Caco-2 (cell line): Measurements from ENCODE around the gene PSPN. TPM values are rescaled to one million over a fixed set of nuclear protein-coding genes. Genes with fewer than 3 reads are reported as not detected.

Source experiments
- BruUV-seq: library from RNA; stranded (reverse); fragments of 400-500 nt; replicated peaks from 2 replicates; lab custom pipeline; 2021; lab: Mats Ljungman, UMichigan
- CTCF ChIA-PET: fragments of 300-600 bp; sonication (Branson Sonifier 250); formaldehyde crosslinking; loops from one replicate; lab custom pipeline; 2022; ENCODE audit warnings: antibody characterized with exemption; lab: Charles Lee
- POLR2A ChIA-PET: fragments of 300-600 bp; sonication (Branson Sonifier 250); formaldehyde crosslinking; loops from one replicate; lab custom pipeline; 2022; ENCODE audit warnings: antibody characterized with exemption; lab: Charles Lee
- DNase-seq, 2 experiments: peaks; one replicate each; pipeline versions ENCODE4 v3.0.0 to v3.0.0-alpha.2; 2020 to 2022
- H3K27me3 ChIP-seq: replicated peaks from 2 replicates; pipeline ENCODE4 v1.6.0; 2011; ENCODE audit warnings: low read length; ENCODE audit not compliant: control insufficient read depth, insufficient read depth
- H3K36me3 ChIP-seq: 2 replicates; pipeline ENCODE4 v1.5.1; 2011; ENCODE audit warnings: low read length; ENCODE audit not compliant: control insufficient read depth, insufficient read depth
- H3K4me1 ChIP-seq: fragments of 250-450 bp; sonication (Bioruptor Pico); 2 replicates; pipeline ENCODE4 v1.5.1; 2020; ENCODE audit warnings: mild to moderate bottlenecking
- H3K4me3 ChIP-seq: 2 replicates; pipeline ENCODE4 v1.5.1; 2011; ENCODE audit warnings: low read depth, mild to moderate bottlenecking, control low read depth, low read length
- H3K9me3 ChIP-seq: fragments of 250-450 bp; sonication (Bioruptor Pico); 2 replicates; pipeline ENCODE4 v1.5.1; 2020; ENCODE audit warnings: mild to moderate bottlenecking, moderate library complexity
- H3K27ac Mint-ChIP-seq: one replicate; pipeline ENCODE4 v1.8.0; 2022; ENCODE audit warnings: mixed read lengths; ENCODE audit not compliant: unreplicated experiment
- H3K27me3 Mint-ChIP-seq: one replicate; pipeline ENCODE4 v1.8.0; 2022; ENCODE audit warnings: mixed read lengths; ENCODE audit not compliant: insufficient read depth, unreplicated experiment
- H3K36me3 Mint-ChIP-seq: one replicate; pipeline ENCODE4 v1.8.0; 2022; ENCODE audit warnings: mild to moderate bottlenecking, mixed read lengths; ENCODE audit not compliant: insufficient read depth, unreplicated experiment
- H3K4me1 Mint-ChIP-seq: one replicate; pipeline ENCODE4 v1.8.0; 2022; ENCODE audit warnings: low read depth, mixed read lengths; ENCODE audit not compliant: unreplicated experiment
- H3K4me3 Mint-ChIP-seq: one replicate; pipeline ENCODE4 v1.8.0; 2022; ENCODE audit warnings: mild to moderate bottlenecking, moderate library complexity, mixed read lengths; ENCODE audit not compliant: unreplicated experiment
- H3K9me3 Mint-ChIP-seq: one replicate; pipeline ENCODE4 v1.8.0; 2022; ENCODE audit warnings: mixed read lengths; ENCODE audit not compliant: unreplicated experiment
- intact Hi-C: fragments of 100-400 bp; cut with micrococcal nuclease; formaldehyde crosslinking; loops from one replicate; pipeline ENCODE4 v1.10.0; 2022; ENCODE audit not compliant: unreplicated experiment
- total RNA-seq: library from RNA; stranded (reverse); gene quantifications from 2 replicates; pipeline ENCODE4 v1.2.3, GENCODE V29; 2022
- TF ChIP-seq, protein P1 (sequence below), 2 experiments: fragments of 200-600 bp in 1 of 2; IDR thresholded peaks; 1 replicate in 1 of 2; 2 replicates in 1 of 2; pipeline versions ENCODE4 v1.5.1 to v1.8.0; 2011 to 2022; ENCODE audit warnings: antibody characterized with exemption in 1 of 2, control low read depth in 1 of 2, inconsistent platforms in 1 of 2, low read depth in 1 of 2, low read length in 1 of 2, mild to moderate bottlenecking in 1 of 2, moderate library complexity in 1 of 2; ENCODE audit not compliant: insufficient read depth in 1 of 2, severe bottlenecking in 1 of 2, unreplicated experiment in 1 of 2

PSPN gene
- total RNA-seq, 1 experiment from 2014 or later = 2.9 TPM

DNA sequence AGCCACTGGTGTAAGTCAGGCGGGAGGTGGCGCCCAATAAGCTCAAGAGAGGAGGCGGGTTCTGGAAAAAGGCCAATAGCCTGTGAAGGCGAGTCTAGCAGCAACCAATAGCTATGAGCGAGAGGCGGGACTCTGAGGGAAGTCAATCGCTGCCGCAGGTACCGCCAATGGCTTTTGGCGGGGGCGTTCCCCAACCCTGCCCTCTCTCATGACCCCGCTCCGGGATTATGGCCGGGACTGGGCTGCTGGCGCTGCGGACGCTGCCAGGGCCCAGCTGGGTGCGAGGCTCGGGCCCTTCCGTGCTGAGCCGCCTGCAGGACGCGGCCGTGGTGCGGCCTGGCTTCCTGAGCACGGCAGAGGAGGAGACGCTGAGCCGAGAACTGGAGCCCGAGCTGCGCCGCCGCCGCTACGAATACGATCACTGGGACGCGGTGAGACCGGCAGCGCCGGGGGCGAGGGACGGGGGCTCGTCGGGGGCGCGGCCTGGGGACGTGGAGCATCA, 3.1 kb downstream of the PSPN start, which contains the start of gene ALKBH7:
TSS of gene ALKBH7 (plus strand) at position 201 of the 502 bp plus-strand sequence. CDS start at position 228, 27 bp downstream.
- Mint-ChIP-seq H3K36me3 (peaks cover 49% of the 10 kb centered on the region), H3K4me3 (peak within 1 kb of the TSS; percentile 96), H3K9me3 (no peaks in the 10 kb centered on the region), H3K27me3 (no peaks in the 10 kb centered on the region), H3K4me1 (peaks cover 6% of the 10 kb centered on the region), H3K27ac (peak within 1 kb of the TSS; percentile 99)
- Histone ChIP-seq H3K4me1 (peaks cover 17% of the 10 kb centered on the region), H3K36me3 (peaks cover 1% of the 10 kb centered on the region; the same call in 1 of the 2 replicates), H3K9me3 (no peaks in the 10 kb centered on the region), H3K4me3 (peak within 1 kb of the TSS; percentile 97), H3K27me3 (no peaks in the 10 kb centered on the region)
- TF ChIP-seq, protein P1, sequence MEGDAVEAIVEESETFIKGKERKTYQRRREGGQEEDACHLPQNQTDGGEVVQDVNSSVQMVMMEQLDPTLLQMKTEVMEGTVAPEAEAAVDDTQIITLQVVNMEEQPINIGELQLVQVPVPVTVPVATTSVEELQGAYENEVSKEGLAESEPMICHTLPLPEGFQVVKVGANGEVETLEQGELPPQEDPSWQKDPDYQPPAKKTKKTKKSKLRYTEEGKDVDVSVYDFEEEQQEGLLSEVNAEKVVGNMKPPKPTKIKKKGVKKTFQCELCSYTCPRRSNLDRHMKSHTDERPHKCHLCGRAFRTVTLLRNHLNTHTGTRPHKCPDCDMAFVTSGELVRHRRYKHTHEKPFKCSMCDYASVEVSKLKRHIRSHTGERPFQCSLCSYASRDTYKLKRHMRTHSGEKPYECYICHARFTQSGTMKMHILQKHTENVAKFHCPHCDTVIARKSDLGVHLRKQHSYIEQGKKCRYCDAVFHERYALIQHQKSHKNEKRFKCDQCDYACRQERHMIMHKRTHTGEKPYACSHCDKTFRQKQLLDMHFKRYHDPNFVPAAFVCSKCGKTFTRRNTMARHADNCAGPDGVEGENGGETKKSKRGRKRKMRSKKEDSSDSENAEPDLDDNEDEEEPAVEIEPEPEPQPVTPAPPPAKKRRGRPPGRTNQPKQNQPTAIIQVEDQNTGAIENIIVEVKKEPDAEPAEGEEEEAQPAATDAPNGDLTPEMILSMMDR (IDR thresholded peaks at IDR 0.05; ENCODE audit: insufficient read depth in 1 of 2, low read depth in 1 of 2, low read length in 1 of 2, severe bottlenecking in 1 of 2, unreplicated experiment in 1 of 2) = no peak
- intact Hi-C loops = loop anchor here (1.0 to 2.0 kb wide), 5 partner anchors 11 to 104 kb away; partner anchors contain the start of genes CLPP and GTF2F1
- no TSS peak for BruUV-seq
- CTCF ChIA-PET = interaction anchor here (0.6 to 1.5 kb wide), 11 partner anchors 10 to 246 kb away, joined by 3 to 11 read pairs (median 5); partner anchors contain the start of genes CLPP, GTF2F1 and KHSRP
- POLR2A ChIA-PET = interaction anchor here (0.5 to 1.9 kb wide), 11 partner anchors 9 to 870 kb away, joined by 3 to 27 read pairs (median 7); partner anchors contain the start of genes CLPP, GTF2F1, KHSRP and SLC25A23
- DNase-seq = peak; percentile 97 to 99

DNA sequence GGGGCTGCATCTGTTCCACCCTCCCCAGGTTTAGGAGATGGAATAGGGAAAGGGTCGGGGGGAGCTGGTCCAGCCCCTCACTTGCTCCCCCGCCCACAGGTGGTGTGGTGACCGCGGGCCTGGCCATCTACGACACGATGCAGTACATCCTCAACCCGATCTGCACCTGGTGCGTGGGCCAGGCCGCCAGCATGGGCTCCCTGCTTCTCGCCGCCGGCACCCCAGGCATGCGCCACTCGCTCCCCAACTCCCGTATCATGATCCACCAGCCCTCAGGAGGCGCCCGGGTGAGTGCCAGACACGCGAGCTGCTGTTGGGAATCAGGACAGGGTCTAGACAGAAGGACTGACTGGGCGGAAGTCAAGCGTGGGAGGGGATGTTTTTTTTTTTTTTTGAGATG, 11.4 kb downstream of the PSPN start:
- Mint-ChIP-seq H3K4me3 (no peak overlapping the region), H3K36me3 (peaks cover 25% of the 10 kb centered on the region), H3K4me1 (no peaks in the 10 kb centered on the region), H3K9me3 (no peaks in the 10 kb centered on the region), H3K27ac (no peak overlapping the region), H3K27me3 (no peaks in the 10 kb centered on the region)
- H3K4me1 ChIP-seq = no peaks in the 10 kb centered on the region
- TF ChIP-seq, protein P1 (IDR thresholded peaks at IDR 0.05; ENCODE audit: insufficient read depth in 1 of 2, low read depth in 1 of 2, low read length in 1 of 2, severe bottlenecking in 1 of 2, unreplicated experiment in 1 of 2) = no peak
- no peaks in the 10 kb centered on the region for H3K9me3 ChIP-seq
- DNase-seq = no peak
- H3K27me3 ChIP-seq = no peaks in the 10 kb centered on the region
- ChIA-PET CTCF (no interaction called here), POLR2A (interaction anchor here (1.7 kb wide), 1 partner anchor 8 kb away, joined by 11 read pairs; the partner anchor contains the start of gene ALKBH7)
- intact Hi-C loops = no loop called here
- peaks cover 1% of the 10 kb centered on the region for H3K36me3 ChIP-seq
- H3K4me3 ChIP-seq = no peak overlapping the region
- BruUV-seq = no TSS peak

DNA sequence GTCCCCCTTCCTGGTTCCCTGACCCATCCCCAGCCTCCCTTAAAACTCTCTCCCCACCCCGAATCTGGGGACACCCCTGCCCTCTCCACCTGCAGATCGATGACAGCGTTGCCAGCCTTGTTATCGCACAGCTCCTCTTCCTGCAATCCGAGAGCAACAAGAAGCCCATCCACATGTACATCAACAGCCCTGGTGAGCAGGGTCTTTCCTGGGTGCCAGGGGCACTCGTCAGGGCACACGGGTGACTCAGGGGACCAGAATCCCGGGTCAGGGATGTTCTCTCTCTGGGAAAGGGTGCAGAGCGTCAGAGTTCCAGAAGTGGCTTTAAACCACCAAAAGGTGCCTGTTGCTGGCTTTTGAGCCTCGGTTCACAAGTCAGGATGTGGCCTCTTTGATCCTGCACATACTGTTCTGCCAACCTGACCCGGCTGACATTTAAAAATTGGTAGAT, 13.4 kb downstream of the PSPN start:
- TF ChIP-seq, protein P1 (IDR thresholded peaks at IDR 0.05; ENCODE audit: insufficient read depth in 1 of 2, low read depth in 1 of 2, low read length in 1 of 2, severe bottlenecking in 1 of 2, unreplicated experiment in 1 of 2) = no peak
- H3K9me3 Mint-ChIP-seq = no peaks in the 10 kb centered on the region
- ChIA-PET POLR2A (interaction anchor here (1.7 to 1.8 kb wide), 2 partner anchors 10 kb away, joined by 11 to 24 read pairs; partner anchors contain the start of gene ALKBH7), CTCF (interaction anchor here (1.6 kb wide), 1 partner anchor 10 kb away, joined by 11 read pairs; the partner anchor contains the start of gene ALKBH7)
- no peak for DNase-seq
- Histone ChIP-seq H3K27me3 (no peaks in the 10 kb centered on the region), H3K9me3 (no peaks in the 10 kb centered on the region), H3K4me1 (no peaks in the 10 kb centered on the region), H3K36me3 (no peaks in the 10 kb centered on the region; the same call in none of the 2 replicates), H3K4me3 (peak overlapping the region; percentile 92)
- intact Hi-C loops = no loop called here
- peak overlapping the region; percentile 79 for H3K4me3 Mint-ChIP-seq
- H3K27ac Mint-ChIP-seq = peak overlapping the region; percentile 64
- no peaks in the 10 kb centered on the region for H3K4me1 Mint-ChIP-seq
- peaks cover 25% of the 10 kb centered on the region for H3K36me3 Mint-ChIP-seq
- TSS peak; percentile 65 for BruUV-seq
- H3K27me3 Mint-ChIP-seq = no peaks in the 10 kb centered on the region
